Left lung (tissue), 10 donors: ENCODE results near the gene PHKA2. TPM values are rescaled to one million over a fixed set of nuclear protein-coding genes. Genes with fewer than 3 reads are reported as not detected.
A peak's percentile ranks its signal among the peaks of the same experiment; 100 is the strongest.

Experiments
- ATAC-seq: fragments of 200-7000 bp; cut with Tn5 transposase; one replicate; pipeline ENCODE4 v1.9.1; 2020; ENCODE audit warnings: moderate library complexity
- DNase-seq, 4 donors: peaks; one replicate each; pipeline ENCODE4 v3.0.0-alpha.2; 2013 to 2020
- H3K27ac ChIP-seq, 2 donors: fragments of 200-600 bp; sonication (generic) in 1 of 2; one replicate each; pipeline versions ENCODE4 v1.5.0 to v1.8.0; 2020 to 2021
- H3K27me3 ChIP-seq, 2 donors: fragments of 200-600 bp; sonication (generic) in 1 of 2; one replicate each; pipeline versions ENCODE4 v1.5.0 to v1.8.0; 2020 to 2021
- H3K36me3 ChIP-seq, 2 donors: fragments of 200-600 bp; sonication (generic) in 1 of 2; one replicate each; pipeline versions ENCODE4 v1.5.0 to v1.8.0; 2020 to 2021
- H3K4me1 ChIP-seq, 2 donors: fragments of 200-600 bp; one replicate each; pipeline ENCODE4 v1.8.0; 2021
- H3K4me3 ChIP-seq, 2 donors: fragments of 200-600 bp; sonication (generic) in 1 of 2; one replicate each; pipeline versions ENCODE4 v1.5.0 to v1.8.0; 2020 to 2021; ENCODE audit warnings: mild to moderate bottlenecking in 1 of 2
- H3K9me3 ChIP-seq, 2 donors: fragments of 200-600 bp; sonication (generic) in 1 of 2; one replicate each; pipeline versions ENCODE4 v1.5.0 to v1.8.0; 2020 to 2021
- CTCF ChIP-seq, 2 donors: fragments of 200-600 bp; sonication (generic) in 1 of 2; IDR thresholded peaks; one replicate each; pipeline versions ENCODE4 v1.5.0 to v1.8.0; 2021; ENCODE audit warnings: antibody characterized with exemption in 2 of 2
- intact Hi-C, 2 donors: fragments of 100-400 bp; cut with DNase I; formaldehyde crosslinking; loops; one replicate each; pipeline versions ENCODE4 v1.11.2 to v1.14.2; 2022
- polyA plus RNA-seq, 6 donors: library from polyadenylated mRNA; unstranded; fragments of 120-200 nt; gene quantifications; one replicate each; pipeline ENCODE4 v1.2.1, GENCODE V29; 2013; ENCODE audit not compliant: insufficient read length in 6 of 6
- total RNA-seq, 2 donors: library from RNA; stranded (reverse); fragmentation: NEBNext Ultra II Directional; extraction: Animal tissue kit (Norgen Biotek cat#: 25700); gene quantifications; one replicate each; pipeline ENCODE4 v1.2.1, GENCODE V29; 2021
- donor health status: DM: no; HTN: yes; CAD: no.
- donor health status: DM: no; HTN: no; CAD: no.

Gene PHKA2
- total and polyA plus RNA-seq, 8 donors: 26.1 to 45.8 (median 38.0) TPM

DNA sequence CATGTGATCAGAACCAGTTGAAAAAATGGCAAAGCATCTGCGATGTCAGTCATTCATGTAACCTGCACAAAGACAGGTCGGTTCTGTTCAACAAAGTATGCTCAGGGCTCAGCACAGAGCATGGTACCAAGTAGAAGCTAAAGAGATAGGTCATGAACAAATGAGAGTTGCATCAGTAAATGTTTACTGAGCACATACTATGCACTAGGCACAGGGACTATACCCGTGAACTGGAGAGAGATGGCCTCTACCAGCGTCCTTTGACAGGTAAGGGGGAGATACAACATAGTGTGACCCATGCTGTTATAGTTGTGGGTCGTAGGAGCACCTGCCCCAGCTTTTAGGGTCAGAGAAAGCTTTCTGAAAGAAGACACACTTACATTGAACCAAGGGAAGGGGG, 46.7 kb downstream of the PHKA2 start:
- Histone ChIP-seq H3K27me3 (no peaks in the 10 kb centered on the region), H3K27ac (no peak overlapping the region), H3K4me3 (no peak overlapping the region), H3K4me1 (no peaks in the 10 kb centered on the region), H3K9me3 (no peaks in the 10 kb centered on the region), H3K36me3 (peaks cover 0 to 32% of the 10 kb centered on the region in 2 donors)
- no peak for TF ChIP-seq CTCF (IDR thresholded peaks at IDR 0.05)
- DNase-seq (no peak), ATAC-seq (no peak)
- intact Hi-C loops: loop anchor here in 1 of 2 donors (10.0 kb wide), 1 partner anchor 398 kb away; no protein-coding TSS in a partner anchor

GRCh38 chrX:18935893-18936292, 48.0 kb downstream of the PHKA2 start:
- H3K4me1 ChIP-seq: no peaks in the 10 kb centered on the region
- ATAC-seq: no peak
- no peak for DNase-seq
- no peak overlapping the region for H3K4me3 ChIP-seq
- intact Hi-C loops: loop anchor here in 1 of 2 donors (10.0 kb wide), 1 partner anchor 399 kb away; no protein-coding TSS in a partner anchor
- H3K27me3 ChIP-seq: no peaks in the 10 kb centered on the region
- no peak overlapping the region for H3K27ac ChIP-seq
- TF ChIP-seq CTCF (IDR thresholded peaks at IDR 0.05): no peak
- peaks cover 0 to 30% of the 10 kb centered on the region in 2 donors for H3K36me3 ChIP-seq
- no peaks in the 10 kb centered on the region for H3K9me3 ChIP-seq

DNA sequence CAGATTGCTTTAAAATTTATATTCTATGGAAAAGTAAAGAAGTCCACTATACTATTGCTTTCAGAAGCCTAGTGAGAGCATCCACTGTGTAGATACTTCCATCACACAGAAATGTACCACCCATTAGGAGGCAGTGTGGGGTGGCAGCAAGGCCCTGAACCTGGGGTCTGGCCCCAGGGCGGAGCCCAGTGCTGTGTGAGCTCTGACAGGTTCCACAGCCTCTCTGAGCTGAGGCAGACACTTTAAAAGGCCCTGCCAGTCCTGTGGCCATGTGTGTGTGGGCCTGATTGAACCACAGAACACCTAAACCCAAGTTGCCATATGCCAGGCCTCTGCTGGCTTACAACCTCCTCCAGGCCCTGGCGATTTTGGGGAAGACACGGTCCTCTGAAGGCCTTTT, 49.2 kb downstream of the PHKA2 start:
- H3K9me3 ChIP-seq: no peaks in the 10 kb centered on the region
- H3K4me3 ChIP-seq: no peak overlapping the region
- no peaks in the 10 kb centered on the region for H3K4me1 ChIP-seq
- no peak for ATAC-seq
- H3K27ac ChIP-seq: no peak overlapping the region
- DNase-seq: no peak
- peaks cover 0 to 33% of the 10 kb centered on the region in 2 donors for H3K36me3 ChIP-seq
- H3K27me3 ChIP-seq: no peaks in the 10 kb centered on the region
- intact Hi-C loops: loop anchor here in 1 of 2 donors (10.0 kb wide), 1 partner anchor 400 kb away; no protein-coding TSS in a partner anchor
- no peak for TF ChIP-seq CTCF (IDR thresholded peaks at IDR 0.05)

GRCh38 chrX:18933617-18934016, 50.3 kb downstream of the PHKA2 start:
- Histone ChIP-seq H3K4me3 (no peak overlapping the region), H3K36me3 (peaks cover 0 to 33% of the 10 kb centered on the region in 2 donors), H3K9me3 (no peaks in the 10 kb centered on the region), H3K27ac (no peak overlapping the region), H3K4me1 (no peaks in the 10 kb centered on the region), H3K27me3 (no peaks in the 10 kb centered on the region)
- intact Hi-C loops: loop anchor here in 1 of 2 donors (10.0 kb wide), 1 partner anchor 401 kb away; no protein-coding TSS in a partner anchor
- no peak for TF ChIP-seq CTCF (IDR thresholded peaks at IDR 0.05)
- no peak for ATAC-seq
- DNase-seq: no peak

DNA sequence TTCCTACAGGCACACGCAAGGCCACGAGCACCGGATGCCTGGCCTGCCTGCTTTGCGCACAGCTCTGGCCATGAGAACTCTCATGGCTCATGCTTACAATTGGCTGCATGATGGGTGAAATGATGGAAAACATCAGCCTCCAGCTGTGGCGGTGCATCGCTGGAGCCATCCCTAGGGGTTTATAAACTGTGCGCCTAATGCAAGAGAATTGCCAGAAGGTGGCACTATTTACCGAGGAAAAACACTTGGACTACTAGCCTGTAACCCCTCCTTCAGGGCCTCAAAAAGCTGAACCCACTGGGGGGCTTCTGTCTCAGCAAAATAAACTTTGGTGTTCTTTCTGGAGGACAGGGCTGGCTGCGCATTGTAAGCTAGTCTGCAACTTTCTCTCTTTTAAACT, 51.9 kb downstream of the PHKA2 start:
- no peak for ATAC-seq
- intact Hi-C loops: loop anchor here in 1 of 2 donors (10.0 kb wide), 1 partner anchor 403 kb away; no protein-coding TSS in a partner anchor
- no peak for TF ChIP-seq CTCF (IDR thresholded peaks at IDR 0.05)

More for the DNA sequence above, 51.9 kb downstream of the PHKA2 start:
- H3K4me3 ChIP-seq: no peak overlapping the region
- no peaks in the 10 kb centered on the region for H3K9me3 ChIP-seq
- H3K4me1 ChIP-seq: no peaks in the 10 kb centered on the region
- no peak overlapping the region for H3K27ac ChIP-seq
- peaks cover 0 to 28% of the 10 kb centered on the region in 2 donors for H3K36me3 ChIP-seq
- H3K27me3 ChIP-seq: no peaks in the 10 kb centered on the region
- peak in 1 of 4 donors; percentile 19 for DNase-seq
